DOHH2 (cell line): ENCODE measurements around the gene ATE1.

ENCODE experiments used
- H3F3A ChIP-seq: fragments of 200-600 bp; sonication (generic), shearing (Covaris generic); 2 replicates; pipeline ENCODE4 v1.6.0; 2016; ENCODE audit warnings: antibody characterized with exemption, mild to moderate bottlenecking; ENCODE audit not compliant: control insufficient read depth, insufficient read depth
- H3K27ac ChIP-seq: fragments of 200-600 bp; sonication (generic); 2 replicates; pipeline ENCODE4 v1.5.1; 2014; ENCODE audit warnings: low read depth, mild to moderate bottlenecking, low read length, moderate library complexity
- H3K27me3 ChIP-seq: fragments of 200-600 bp; sonication (generic); 2 replicates; pipeline ENCODE4 v1.6.1; 2014; ENCODE audit warnings: mild to moderate bottlenecking, low read length, mixed read lengths; ENCODE audit not compliant: control insufficient read depth
- H3K36me3 ChIP-seq: fragments of 200-600 bp; sonication (generic); 2 replicates; pipeline ENCODE4 v1.6.1; 2014; ENCODE audit warnings: mild to moderate bottlenecking, low read length, moderate library complexity, mixed read lengths; ENCODE audit not compliant: control insufficient read depth
- H3K4me1 ChIP-seq: fragments of 200-600 bp; sonication (generic); 2 replicates; pipeline ENCODE4 v1.6.1; 2014; ENCODE audit warnings: mild to moderate bottlenecking, low read length, mixed read lengths; ENCODE audit not compliant: control insufficient read depth
- H3K4me2 ChIP-seq: fragments of 200-600 bp; sonication (generic); 2 replicates; pipeline ENCODE4 v1.6.0; 2014; ENCODE audit warnings: mild to moderate bottlenecking, low read length, moderate library complexity
- H3K4me3 ChIP-seq: fragments of 200-600 bp; sonication (generic); 2 replicates; pipeline ENCODE4 v1.5.1; 2014; ENCODE audit warnings: mild to moderate bottlenecking, low read length, mixed read lengths
- H3K79me2 ChIP-seq: fragments of 200-600 bp; sonication (generic); 2 replicates; pipeline ENCODE4 v1.6.1; 2014; ENCODE audit warnings: mild to moderate bottlenecking, low read length, mixed read lengths; ENCODE audit not compliant: control insufficient read depth
- H3K9me2 ChIP-seq: fragments of 200-600 bp; sonication (generic); replicated peaks from 2 replicates; pipeline ENCODE4 v1.6.1; 2014; ENCODE audit warnings: mild to moderate bottlenecking, low read length, mixed read lengths; ENCODE audit not compliant: control insufficient read depth
- H3K9me3 ChIP-seq: fragments of 200-600 bp; sonication (generic); 2 replicates; pipeline ENCODE4 v1.6.1; 2014; ENCODE audit warnings: antibody characterized with exemption, low read length, mixed read lengths; ENCODE audit not compliant: control insufficient read depth, insufficient read depth
- H4K20me1 ChIP-seq: fragments of 200-600 bp; sonication (generic); 2 replicates; pipeline ENCODE4 v1.6.0; 2014; ENCODE audit warnings: low read depth, mild to moderate bottlenecking, antibody characterized with exemption, low read length, moderate library complexity; ENCODE audit not compliant: control insufficient read depth, insufficient read depth
- CTCF ChIP-seq: fragments of 200-600 bp; sonication (generic); IDR thresholded peaks from one replicate; pipeline ENCODE4 v1.5.1; 2014; ENCODE audit warnings: antibody characterized with exemption, mild to moderate bottlenecking, low read depth, low read length; ENCODE audit not compliant: poor library complexity, severe bottlenecking
- EZH2phosphoT487 ChIP-seq: fragments of 200-600 bp; sonication (generic); IDR thresholded peaks from 2 replicates; pipeline ENCODE4 v1.6.1; 2017; ENCODE audit warnings: borderline replicate concordance, mild to moderate bottlenecking, antibody characterized with exemption, low read length, moderate library complexity, mixed read lengths

Gene ATE1

DNA sequence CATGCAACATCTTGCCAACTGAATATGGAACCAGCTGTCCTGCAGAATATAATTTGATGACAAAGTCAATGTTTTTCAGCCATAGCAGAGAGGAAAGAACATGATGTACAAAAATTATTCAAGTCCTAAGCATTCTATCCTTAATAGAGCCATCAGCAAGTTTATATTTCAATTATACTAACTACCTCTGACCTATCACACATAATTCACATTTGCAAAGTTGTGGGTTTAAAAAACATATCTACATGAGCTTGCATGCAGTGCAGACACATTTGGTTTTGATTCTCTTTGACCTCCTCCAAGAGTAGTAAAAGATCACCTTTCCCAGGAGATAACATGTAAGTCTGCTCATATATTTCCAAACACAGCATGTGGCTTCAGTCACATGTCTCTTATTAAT, 203.5 kb downstream of the ATE1 start:
- Histone ChIP-seq H3K36me3 (no peaks in the 10 kb centered on the region), H3F3A (no peaks in the 10 kb centered on the region), H3K4me1 (no peaks in the 10 kb centered on the region), H3K79me2 (no peaks in the 10 kb centered on the region), H4K20me1 (no peaks in the 10 kb centered on the region), H3K27me3 (peaks cover 3% of the 10 kb centered on the region; the same call in 1 of the 2 replicates), H3K4me3 (no peak overlapping the region), H3K9me2 (no peaks in the 10 kb centered on the region), H3K9me3 (no peaks in the 10 kb centered on the region), H3K27ac (no peak overlapping the region), H3K4me2 (no peak overlapping the region)
- TF ChIP-seq CTCF: no peak
- TF ChIP-seq EZH2phosphoT487: no peak

GRCh38 chr10:121722665-121723064, 205.2 kb downstream of the ATE1 start:
- H3K9me3 ChIP-seq: no peaks in the 10 kb centered on the region
- no peak overlapping the region for H3K4me2 ChIP-seq
- H3K79me2 ChIP-seq: no peaks in the 10 kb centered on the region
- H3K36me3 ChIP-seq: no peaks in the 10 kb centered on the region
- H3K4me3 ChIP-seq: no peak overlapping the region
- no peaks in the 10 kb centered on the region for H3K4me1 ChIP-seq
- no peak overlapping the region for H3K27ac ChIP-seq
- H3K27me3 ChIP-seq: peaks cover 3% of the 10 kb centered on the region; the same call in 1 of the 2 replicates
- no peaks in the 10 kb centered on the region for H3K9me2 ChIP-seq
- TF ChIP-seq EZH2phosphoT487 (no peak), CTCF (no peak)
- H4K20me1 ChIP-seq: no peaks in the 10 kb centered on the region
- H3F3A ChIP-seq: no peaks in the 10 kb centered on the region

DNA sequence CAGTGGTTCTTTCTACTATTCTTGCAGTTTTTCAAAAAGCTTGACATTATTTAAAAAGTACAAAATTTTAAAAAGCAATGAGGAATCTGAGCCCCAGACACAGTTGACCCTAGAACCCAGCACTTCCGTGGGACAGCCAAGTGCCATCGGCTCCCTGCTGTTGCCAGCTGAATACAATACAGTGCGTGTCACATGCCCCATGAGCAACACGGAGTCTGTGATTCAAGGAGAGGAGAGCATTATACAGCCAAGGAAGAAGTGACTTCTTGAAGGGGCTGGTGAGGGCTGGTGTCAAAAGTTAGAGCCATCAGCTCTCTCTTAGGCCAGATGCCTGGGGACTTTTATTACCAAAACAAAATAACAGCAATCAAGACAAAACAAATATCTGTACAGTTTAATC, 206.6 kb downstream of the ATE1 start:
- Histone ChIP-seq H3K27me3 (peaks cover 3% of the 10 kb centered on the region; the same call in 1 of the 2 replicates), H3K4me3 (no peak overlapping the region), H3K79me2 (no peaks in the 10 kb centered on the region), H3K27ac (no peak overlapping the region), H4K20me1 (no peaks in the 10 kb centered on the region), H3K9me3 (no peaks in the 10 kb centered on the region), H3K4me2 (no peak overlapping the region), H3K4me1 (no peaks in the 10 kb centered on the region), H3F3A (no peaks in the 10 kb centered on the region), H3K9me2 (no peaks in the 10 kb centered on the region), H3K36me3 (no peaks in the 10 kb centered on the region)
- TF ChIP-seq EZH2phosphoT487 (no peak), CTCF (no peak)

GRCh38 chr10:121715969-121716368, 211.9 kb downstream of the ATE1 start:
- Histone ChIP-seq H3K79me2 (no peaks in the 10 kb centered on the region), H3K4me2 (no peak overlapping the region), H3K9me2 (no peaks in the 10 kb centered on the region), H3K4me3 (no peak overlapping the region), H3F3A (no peaks in the 10 kb centered on the region), H3K9me3 (no peaks in the 10 kb centered on the region), H3K4me1 (no peaks in the 10 kb centered on the region), H3K36me3 (no peaks in the 10 kb centered on the region), H4K20me1 (no peaks in the 10 kb centered on the region), H3K27me3 (no peaks in the 10 kb centered on the region), H3K27ac (no peak overlapping the region)
- no peak for TF ChIP-seq EZH2phosphoT487
- no peak for TF ChIP-seq CTCF
